Caco-2 (cell line): ENCODE measurements around the gene LAMC1. TPM values are rescaled to one million over a fixed set of nuclear protein-coding genes. Genes with fewer than 3 reads are reported as not detected.

ENCODE experiments used
- BruUV-seq: library from RNA; stranded (reverse); fragments of 400-500 nt; replicated peaks from 2 replicates; lab custom pipeline; 2021; lab: Mats Ljungman, UMichigan
- CTCF ChIA-PET: fragments of 300-600 bp; sonication (Branson Sonifier 250); formaldehyde crosslinking; loops from one replicate; lab custom pipeline; 2022; ENCODE audit warnings: antibody characterized with exemption; lab: Charles Lee
- POLR2A ChIA-PET: fragments of 300-600 bp; sonication (Branson Sonifier 250); formaldehyde crosslinking; loops from one replicate; lab custom pipeline; 2022; ENCODE audit warnings: antibody characterized with exemption; lab: Charles Lee
- DNase-seq, 2 experiments: peaks; one replicate each; pipeline versions ENCODE4 v3.0.0 to v3.0.0-alpha.2; 2020 to 2022
- H3K27me3 ChIP-seq: replicated peaks from 2 replicates; pipeline ENCODE4 v1.6.0; 2011; ENCODE audit warnings: low read length; ENCODE audit not compliant: control insufficient read depth, insufficient read depth
- H3K36me3 ChIP-seq: 2 replicates; pipeline ENCODE4 v1.5.1; 2011; ENCODE audit warnings: low read length; ENCODE audit not compliant: control insufficient read depth, insufficient read depth
- H3K4me1 ChIP-seq: fragments of 250-450 bp; sonication (Bioruptor Pico); 2 replicates; pipeline ENCODE4 v1.5.1; 2020; ENCODE audit warnings: mild to moderate bottlenecking
- H3K4me3 ChIP-seq: 2 replicates; pipeline ENCODE4 v1.5.1; 2011; ENCODE audit warnings: low read depth, mild to moderate bottlenecking, control low read depth, low read length
- H3K9me3 ChIP-seq: fragments of 250-450 bp; sonication (Bioruptor Pico); 2 replicates; pipeline ENCODE4 v1.5.1; 2020; ENCODE audit warnings: mild to moderate bottlenecking, moderate library complexity
- H3K27ac Mint-ChIP-seq: one replicate; pipeline ENCODE4 v1.8.0; 2022; ENCODE audit warnings: mixed read lengths; ENCODE audit not compliant: unreplicated experiment
- H3K27me3 Mint-ChIP-seq: one replicate; pipeline ENCODE4 v1.8.0; 2022; ENCODE audit warnings: mixed read lengths; ENCODE audit not compliant: insufficient read depth, unreplicated experiment
- H3K36me3 Mint-ChIP-seq: one replicate; pipeline ENCODE4 v1.8.0; 2022; ENCODE audit warnings: mild to moderate bottlenecking, mixed read lengths; ENCODE audit not compliant: insufficient read depth, unreplicated experiment
- H3K4me1 Mint-ChIP-seq: one replicate; pipeline ENCODE4 v1.8.0; 2022; ENCODE audit warnings: low read depth, mixed read lengths; ENCODE audit not compliant: unreplicated experiment
- H3K4me3 Mint-ChIP-seq: one replicate; pipeline ENCODE4 v1.8.0; 2022; ENCODE audit warnings: mild to moderate bottlenecking, moderate library complexity, mixed read lengths; ENCODE audit not compliant: unreplicated experiment
- H3K9me3 Mint-ChIP-seq: one replicate; pipeline ENCODE4 v1.8.0; 2022; ENCODE audit warnings: mixed read lengths; ENCODE audit not compliant: unreplicated experiment
- intact Hi-C: fragments of 100-400 bp; cut with micrococcal nuclease; formaldehyde crosslinking; loops from one replicate; pipeline ENCODE4 v1.10.0; 2022; ENCODE audit not compliant: unreplicated experiment
- total RNA-seq: library from RNA; stranded (reverse); gene quantifications from 2 replicates; pipeline ENCODE4 v1.2.3, GENCODE V29; 2022
- TF ChIP-seq, protein P1 (sequence below), 2 experiments: fragments of 200-600 bp in 1 of 2; IDR thresholded peaks; 1 replicate in 1 of 2; 2 replicates in 1 of 2; pipeline versions ENCODE4 v1.5.1 to v1.8.0; 2011 to 2022; ENCODE audit warnings: antibody characterized with exemption in 1 of 2, control low read depth in 1 of 2, inconsistent platforms in 1 of 2, low read depth in 1 of 2, low read length in 1 of 2, mild to moderate bottlenecking in 1 of 2, moderate library complexity in 1 of 2; ENCODE audit not compliant: insufficient read depth in 1 of 2, severe bottlenecking in 1 of 2, unreplicated experiment in 1 of 2

Gene LAMC1
- total RNA-seq, 1 experiment from 2014 or later: 323 TPM

- no peak for DNase-seq
- no peaks in the 10 kb centered on the region for H3K9me3 Mint-ChIP-seq
- POLR2A ChIA-PET: no interaction called here
- no peaks in the 10 kb centered on the region for H3K27me3 Mint-ChIP-seq
- H3K4me1 Mint-ChIP-seq: peaks cover 58% of the 10 kb centered on the region
- H3K4me3 Mint-ChIP-seq: peak overlapping the region; percentile 23
- TF ChIP-seq, protein P1, sequence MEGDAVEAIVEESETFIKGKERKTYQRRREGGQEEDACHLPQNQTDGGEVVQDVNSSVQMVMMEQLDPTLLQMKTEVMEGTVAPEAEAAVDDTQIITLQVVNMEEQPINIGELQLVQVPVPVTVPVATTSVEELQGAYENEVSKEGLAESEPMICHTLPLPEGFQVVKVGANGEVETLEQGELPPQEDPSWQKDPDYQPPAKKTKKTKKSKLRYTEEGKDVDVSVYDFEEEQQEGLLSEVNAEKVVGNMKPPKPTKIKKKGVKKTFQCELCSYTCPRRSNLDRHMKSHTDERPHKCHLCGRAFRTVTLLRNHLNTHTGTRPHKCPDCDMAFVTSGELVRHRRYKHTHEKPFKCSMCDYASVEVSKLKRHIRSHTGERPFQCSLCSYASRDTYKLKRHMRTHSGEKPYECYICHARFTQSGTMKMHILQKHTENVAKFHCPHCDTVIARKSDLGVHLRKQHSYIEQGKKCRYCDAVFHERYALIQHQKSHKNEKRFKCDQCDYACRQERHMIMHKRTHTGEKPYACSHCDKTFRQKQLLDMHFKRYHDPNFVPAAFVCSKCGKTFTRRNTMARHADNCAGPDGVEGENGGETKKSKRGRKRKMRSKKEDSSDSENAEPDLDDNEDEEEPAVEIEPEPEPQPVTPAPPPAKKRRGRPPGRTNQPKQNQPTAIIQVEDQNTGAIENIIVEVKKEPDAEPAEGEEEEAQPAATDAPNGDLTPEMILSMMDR (IDR thresholded peaks at IDR 0.05; ENCODE audit: insufficient read depth in 1 of 2, low read depth in 1 of 2, low read length in 1 of 2, severe bottlenecking in 1 of 2, unreplicated experiment in 1 of 2): no peak
- H3K36me3 ChIP-seq: no peaks in the 10 kb centered on the region
- CTCF ChIA-PET: interaction anchor here (0.7 kb wide), 1 partner anchor 641 kb away, joined by 5 read pairs; no protein-coding TSS in a partner anchor
- no peaks in the 10 kb centered on the region for H3K9me3 ChIP-seq
- peaks cover 8% of the 10 kb centered on the region for H3K36me3 Mint-ChIP-seq
- H3K4me1 ChIP-seq: peaks cover 51% of the 10 kb centered on the region
- intact Hi-C loops: no loop called here
- peak overlapping the region; percentile 48 for H3K27ac Mint-ChIP-seq
- no peak overlapping the region for H3K4me3 ChIP-seq
- BruUV-seq: no TSS peak
- H3K27me3 ChIP-seq: no peaks in the 10 kb centered on the region
Measured at GRCh38 chr1:183043872-183044854, 20.9 kb downstream of the LAMC1 start.

DNA sequence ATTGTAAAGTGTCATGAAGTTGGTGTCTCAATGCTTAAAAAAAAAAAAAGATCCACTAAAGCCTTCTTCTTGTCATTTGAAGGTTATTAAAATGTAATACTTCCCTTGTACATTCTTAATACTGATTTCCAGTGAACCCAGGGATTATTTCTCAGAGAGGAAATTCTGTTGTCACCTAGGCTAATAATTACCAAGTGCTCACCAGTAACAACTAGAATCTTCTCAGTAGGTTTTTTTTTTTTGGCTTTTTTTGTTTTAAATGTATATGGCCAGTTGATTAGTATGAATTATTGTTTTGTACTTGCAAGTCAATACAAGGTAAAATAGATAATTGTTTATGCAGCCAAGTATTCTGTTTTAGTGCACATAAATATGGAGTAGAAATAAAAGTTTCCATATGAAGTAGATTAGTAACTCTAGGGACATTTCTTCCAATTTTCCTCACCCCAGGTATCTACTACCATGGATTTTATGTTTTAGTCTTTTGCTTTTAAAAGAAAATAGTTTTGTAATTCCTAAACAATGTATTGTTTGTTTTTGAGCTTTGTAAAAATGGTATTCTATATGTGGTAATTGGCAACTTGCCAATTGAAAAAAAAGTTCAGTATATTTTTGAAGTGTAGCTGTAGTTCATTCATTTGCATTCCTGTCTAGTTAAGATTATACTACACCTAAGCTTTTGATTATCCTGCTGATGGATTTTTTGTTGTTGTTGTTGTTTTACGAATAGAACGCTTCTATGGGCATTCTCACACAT lies 21.9 kb downstream of the LAMC1 start:
- Mint-ChIP-seq H3K4me1 (peaks cover 54% of the 10 kb centered on the region), H3K27ac (no peak overlapping the region), H3K36me3 (peaks cover 14% of the 10 kb centered on the region), H3K27me3 (no peaks in the 10 kb centered on the region), H3K4me3 (no peak overlapping the region), H3K9me3 (no peaks in the 10 kb centered on the region)
- BruUV-seq: no TSS peak
- Histone ChIP-seq H3K4me1 (peaks cover 42% of the 10 kb centered on the region), H3K9me3 (no peaks in the 10 kb centered on the region), H3K36me3 (no peaks in the 10 kb centered on the region), H3K4me3 (no peak overlapping the region), H3K27me3 (no peaks in the 10 kb centered on the region)
- no peak for DNase-seq
- POLR2A ChIA-PET: no interaction called here
- CTCF ChIA-PET: no interaction called here
- intact Hi-C loops: no loop called here
- TF ChIP-seq, protein P1 (IDR thresholded peaks at IDR 0.05; ENCODE audit: insufficient read depth in 1 of 2, low read depth in 1 of 2, low read length in 1 of 2, severe bottlenecking in 1 of 2, unreplicated experiment in 1 of 2): no peak
